ENCODE results near the gene PROC.
"Not testable (repeated sequence)": the region's sequence is repeated elsewhere in the genome, so short reads cannot be mapped to it uniquely, and the experiment has no call there.

The PROC gene

DNA sequence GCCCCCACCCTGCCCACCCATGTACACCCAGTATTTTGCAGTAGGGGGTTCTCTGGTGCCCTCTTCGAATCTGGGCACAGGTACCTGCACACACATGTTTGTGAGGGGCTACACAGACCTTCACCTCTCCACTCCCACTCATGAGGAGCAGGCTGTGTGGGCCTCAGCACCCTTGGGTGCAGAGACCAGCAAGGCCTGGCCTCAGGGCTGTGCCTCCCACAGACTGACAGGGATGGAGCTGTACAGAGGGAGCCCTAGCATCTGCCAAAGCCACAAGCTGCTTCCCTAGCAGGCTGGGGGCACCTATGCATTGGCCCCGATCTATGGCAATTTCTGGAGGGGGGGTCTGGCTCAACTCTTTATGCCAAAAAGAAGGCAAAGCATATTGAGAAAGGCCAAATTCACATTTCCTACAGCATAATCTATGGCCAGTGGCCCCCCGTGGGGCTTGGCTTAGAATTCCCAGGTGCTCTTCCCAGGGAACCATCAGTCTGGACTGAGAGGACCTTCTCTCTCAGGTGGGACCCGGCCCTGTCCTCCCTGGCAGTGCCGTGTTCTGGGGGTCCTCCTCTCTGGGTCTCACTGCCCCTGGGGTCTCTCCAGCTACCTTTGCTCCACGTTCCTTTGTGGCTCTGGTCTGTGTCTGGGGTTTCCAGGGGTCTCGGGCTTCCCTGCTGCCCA, 9.3 kb downstream of the PROC start:
- DNase-seq (ENCODE audit: low read depth in 2 of 2), result no peak

DNA sequence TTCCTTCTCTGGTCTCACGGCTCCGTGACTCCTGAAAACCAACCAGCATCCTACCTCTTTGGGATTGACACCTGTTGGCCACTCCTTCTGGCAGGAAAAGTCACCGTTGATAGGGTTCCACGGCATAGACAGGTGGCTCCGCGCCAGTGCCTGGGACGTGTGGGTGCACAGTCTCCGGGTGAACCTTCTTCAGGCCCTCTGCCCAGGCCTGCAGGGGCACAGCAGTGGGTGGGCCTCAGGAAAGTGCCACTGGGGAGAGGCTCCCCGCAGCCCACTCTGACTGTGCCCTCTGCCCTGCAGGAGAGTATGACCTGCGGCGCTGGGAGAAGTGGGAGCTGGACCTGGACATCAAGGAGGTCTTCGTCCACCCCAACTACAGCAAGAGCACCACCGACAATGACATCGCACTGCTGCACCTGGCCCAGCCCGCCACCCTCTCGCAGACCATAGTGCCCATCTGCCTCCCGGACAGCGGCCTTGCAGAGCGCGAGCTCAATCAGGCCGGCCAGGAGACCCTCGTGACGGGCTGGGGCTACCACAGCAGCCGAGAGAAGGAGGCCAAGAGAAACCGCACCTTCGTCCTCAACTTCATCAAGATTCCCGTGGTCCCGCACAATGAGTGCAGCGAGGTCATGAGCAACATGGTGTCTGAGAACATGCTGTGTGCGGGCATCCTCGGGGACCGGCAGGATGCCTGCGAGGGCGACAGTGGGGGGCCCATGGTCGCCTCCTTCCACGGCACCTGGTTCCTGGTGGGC, 10.0 kb downstream of the PROC start:
- DNase-seq (ENCODE audit: low read depth in 2 of 2), result no peak

DNA sequence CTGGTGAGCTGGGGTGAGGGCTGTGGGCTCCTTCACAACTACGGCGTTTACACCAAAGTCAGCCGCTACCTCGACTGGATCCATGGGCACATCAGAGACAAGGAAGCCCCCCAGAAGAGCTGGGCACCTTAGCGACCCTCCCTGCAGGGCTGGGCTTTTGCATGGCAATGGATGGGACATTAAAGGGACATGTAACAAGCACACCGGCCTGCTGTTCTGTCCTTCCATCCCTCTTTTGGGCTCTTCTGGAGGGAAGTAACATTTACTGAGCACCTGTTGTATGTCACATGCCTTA, 10.5 kb downstream of the PROC start:
- DNase-seq (ENCODE audit: low read depth in 2 of 2), result no peak

DNA sequence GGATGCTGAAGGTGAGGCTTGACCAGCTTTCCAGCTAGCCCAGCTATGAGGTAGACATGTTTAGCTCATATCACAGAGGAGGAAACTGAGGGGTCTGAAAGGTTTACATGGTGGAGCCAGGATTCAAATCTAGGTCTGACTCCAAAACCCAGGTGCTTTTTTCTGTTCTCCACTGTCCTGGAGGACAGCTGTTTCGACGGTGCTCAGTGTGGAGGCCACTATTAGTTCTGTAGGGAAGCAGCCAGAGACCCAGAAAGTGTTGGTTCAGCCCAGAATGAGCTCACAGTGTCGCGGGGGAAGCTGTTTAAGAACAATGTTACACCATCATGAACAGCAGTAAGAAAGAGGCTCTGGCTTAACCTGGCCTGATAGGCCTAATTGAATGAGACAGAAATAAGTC, 11.1 kb downstream of the PROC start:
- no peak for DNase-seq (ENCODE audit: low read depth in 2 of 2)

DNA sequence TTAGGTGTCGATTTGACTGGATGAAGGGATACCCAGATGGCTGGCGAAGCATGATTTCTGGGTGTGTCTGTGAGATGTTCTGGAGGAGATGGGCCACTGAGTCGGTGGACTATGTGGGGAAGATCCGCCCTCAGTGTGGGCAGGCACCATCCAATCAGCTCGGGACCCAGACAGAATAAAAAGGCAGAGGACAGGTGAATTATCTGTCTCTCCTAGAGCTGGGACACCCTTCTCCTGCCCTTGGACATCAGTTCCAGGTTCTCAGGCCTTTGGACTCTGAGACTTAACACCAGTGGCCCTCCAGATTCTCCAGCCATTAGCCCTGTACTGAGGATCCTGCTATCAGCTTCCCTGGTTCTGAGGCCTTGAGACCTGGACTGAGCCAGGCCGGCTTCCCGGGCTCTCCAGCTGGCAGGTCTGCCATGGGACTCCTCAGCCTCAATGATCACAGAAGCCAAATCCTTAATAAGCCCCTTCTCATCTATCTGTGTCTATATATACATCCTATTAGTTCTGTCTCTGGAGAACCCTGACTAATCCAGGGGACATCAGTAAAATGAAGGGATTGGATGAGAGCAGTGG, 11.7 kb downstream of the PROC start:
- DNase-seq (ENCODE audit: low read depth in 2 of 2), result no peak

DNA sequence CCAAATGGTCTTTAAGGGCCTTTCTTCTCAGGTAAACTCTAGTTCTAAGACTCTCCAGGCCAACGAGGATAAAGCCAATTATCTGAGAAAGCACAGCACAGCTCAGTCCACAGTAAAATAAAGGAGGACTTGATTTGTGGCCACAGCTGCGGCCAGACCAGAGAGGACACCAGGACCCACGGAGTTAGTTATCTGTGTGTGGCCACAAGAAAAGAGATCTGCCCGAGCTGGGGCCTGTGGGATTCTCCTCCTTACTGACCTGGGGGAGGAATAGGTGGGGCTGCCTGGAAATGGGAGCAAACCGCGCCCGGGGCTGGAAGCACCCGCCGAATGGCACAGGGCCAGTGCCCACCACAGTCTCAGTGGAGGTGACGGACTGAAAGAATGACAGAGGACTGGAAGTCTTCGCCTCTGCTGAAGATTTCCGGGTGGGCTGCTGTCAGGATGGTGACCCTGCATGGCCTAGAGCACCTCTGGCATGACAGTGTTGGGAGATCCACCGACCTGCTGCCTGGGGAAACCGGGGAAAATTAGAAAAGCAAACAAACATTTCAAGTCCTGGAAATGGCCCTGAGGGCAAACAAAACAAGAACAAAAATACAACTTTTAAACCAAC, 13.3 kb downstream of the PROC start:
- DNase-seq (ENCODE audit: low read depth in 2 of 2), result no peak

DNA sequence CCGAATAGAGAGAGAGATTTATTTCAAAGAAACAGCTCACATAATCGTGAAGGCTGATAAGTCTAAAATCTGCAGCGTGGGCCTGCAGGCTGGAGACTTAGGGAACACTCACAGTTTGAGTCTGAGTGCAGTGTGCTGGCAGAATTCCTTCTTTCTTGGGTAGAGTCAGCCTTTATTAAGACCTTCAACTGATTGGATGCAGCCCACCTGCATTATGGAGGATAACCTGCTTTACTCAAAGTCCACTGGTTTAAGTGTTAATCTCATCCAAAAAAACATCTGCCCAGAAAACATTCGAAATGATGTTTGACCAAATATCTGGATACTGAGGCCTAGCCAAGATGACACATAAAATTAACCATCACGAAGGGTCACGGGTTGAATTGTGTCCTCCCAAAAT, 16.3 kb downstream of the PROC start:
- no peak for DNase-seq (ENCODE audit: low read depth in 2 of 2)

DNA sequence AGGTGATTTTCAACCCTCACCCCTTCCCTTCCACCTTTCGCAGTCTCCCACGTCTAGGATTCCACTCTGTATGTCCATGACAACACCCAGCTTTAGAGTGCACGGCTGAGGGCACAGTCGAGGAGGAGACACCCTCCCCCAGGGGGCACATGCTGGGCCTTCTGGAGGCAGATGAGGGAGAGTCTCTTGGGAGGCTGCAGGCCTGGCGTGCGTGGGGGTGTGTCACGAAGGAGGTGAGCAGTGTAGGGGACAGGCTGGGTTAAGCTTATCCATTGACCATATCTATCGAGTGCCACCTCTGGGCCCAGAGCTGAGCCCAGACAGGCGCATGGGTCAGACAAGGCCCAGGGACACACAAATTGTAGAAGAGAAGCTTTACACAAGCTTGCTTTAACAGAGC, 18.8 kb downstream of the PROC start:
- no peak for DNase-seq (ENCODE audit: low read depth in 2 of 2)

DNA sequence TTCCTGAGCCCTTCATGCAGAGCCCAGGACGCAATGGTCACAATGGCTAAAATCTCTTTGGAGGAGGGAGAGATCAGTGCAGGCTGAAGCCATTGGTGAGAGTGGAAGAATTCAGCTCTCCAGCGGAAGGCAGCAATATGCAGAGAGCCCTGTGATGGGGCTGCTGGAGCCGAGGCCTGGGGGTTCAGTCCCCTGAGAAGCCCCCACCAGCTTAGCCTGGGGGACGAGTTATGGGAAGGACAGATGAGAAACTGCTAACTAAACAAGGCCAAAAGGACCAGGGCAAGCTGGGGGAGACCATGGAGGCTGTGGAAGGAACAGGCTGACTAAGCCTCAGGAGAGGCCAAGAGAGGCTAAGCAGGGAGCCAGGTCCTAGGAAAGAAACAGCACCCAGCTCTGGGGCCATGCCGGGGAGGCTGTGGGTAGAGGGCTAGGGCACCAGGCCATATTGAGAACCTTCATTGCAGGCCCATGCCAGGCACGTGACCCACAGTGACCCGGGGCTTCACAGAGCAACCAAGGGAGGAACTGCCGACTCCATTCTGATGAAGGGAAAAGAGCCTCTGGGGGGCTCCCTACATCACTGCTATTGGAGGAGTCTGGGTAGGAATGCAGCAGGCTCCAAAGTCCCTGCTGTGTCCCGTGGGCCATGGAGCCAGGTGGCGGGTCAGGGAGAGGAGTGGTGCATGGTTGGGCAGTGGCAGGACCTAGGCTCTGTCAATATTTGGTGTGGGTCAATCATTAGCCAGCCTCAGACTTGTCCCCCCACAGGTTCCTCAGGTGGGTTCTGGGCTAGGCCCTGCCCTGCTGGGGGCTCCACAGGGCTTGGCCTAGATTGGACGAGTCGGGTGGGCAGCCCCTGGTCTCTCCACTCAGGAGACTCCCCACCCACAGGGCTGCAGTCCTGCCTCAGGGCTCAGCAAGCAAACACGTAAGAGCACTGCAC, 19.8 kb downstream of the PROC start:
- no peak for DNase-seq (ENCODE audit: low read depth in 2 of 2)

DNA sequence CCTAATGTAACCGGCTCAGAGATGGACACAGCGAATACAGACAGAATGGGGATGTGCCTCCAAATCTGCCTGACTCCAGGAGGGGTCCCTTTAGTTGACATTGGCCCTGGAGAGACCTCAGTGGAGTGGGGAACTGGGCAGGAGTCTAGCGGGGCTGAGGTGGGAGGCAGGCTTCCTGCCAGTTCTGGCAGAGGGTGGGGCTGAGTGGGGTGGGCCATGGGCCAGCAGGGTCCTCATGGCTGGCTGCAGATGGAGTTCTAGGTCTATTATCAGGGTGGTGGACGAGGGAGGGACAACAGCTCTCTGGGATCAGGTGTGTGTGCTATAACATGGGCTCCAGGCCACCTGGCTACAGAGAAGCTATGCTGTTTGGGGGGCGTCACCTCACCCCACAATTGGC, 21.1 kb downstream of the PROC start:
- no peak for DNase-seq (ENCODE audit: low read depth in 2 of 2)

DNA sequence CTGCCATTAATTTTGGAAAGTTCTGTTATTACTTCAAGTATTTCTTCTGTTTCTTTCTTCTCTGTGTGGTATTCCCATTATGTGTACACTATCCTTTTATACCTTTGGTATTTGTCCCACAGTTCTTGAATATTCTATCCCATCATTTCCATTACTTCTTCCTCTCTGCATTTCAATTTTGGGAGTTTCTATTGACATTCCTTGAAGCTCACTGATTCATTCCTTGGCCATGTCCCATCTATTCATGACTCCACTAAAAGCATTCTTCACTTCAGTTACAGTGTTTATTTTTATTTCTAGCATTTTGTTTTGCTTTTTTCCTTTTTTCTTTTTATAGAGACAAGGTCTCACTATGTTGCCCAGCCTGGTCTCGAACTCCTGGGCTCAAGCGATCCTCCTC, 30.3 kb downstream of the PROC start:
- no peak for DNase-seq (ENCODE audit: low read depth in 2 of 2)

DNA sequence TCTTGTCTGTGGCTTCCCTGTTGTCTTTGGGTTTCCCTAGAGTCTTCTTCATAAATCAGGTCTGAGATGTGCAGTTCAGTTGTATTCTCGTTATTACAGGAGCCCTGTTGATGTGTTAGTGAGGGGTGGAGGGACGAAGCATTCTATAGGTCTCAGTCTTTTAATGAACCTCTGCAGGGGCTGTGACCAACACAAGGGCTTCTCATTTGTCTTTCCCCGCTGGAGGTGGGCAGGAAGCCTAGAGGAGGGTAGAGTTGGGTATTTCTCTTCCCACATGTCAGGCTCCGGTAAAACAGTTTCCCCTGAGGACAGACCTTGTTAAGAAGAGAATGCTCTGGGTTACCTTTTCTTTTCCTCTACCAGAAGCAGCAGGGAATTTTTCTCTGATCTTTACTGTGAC, 31.2 kb downstream of the PROC start:
- no peak for DNase-seq (ENCODE audit: low read depth in 2 of 2)

DNA sequence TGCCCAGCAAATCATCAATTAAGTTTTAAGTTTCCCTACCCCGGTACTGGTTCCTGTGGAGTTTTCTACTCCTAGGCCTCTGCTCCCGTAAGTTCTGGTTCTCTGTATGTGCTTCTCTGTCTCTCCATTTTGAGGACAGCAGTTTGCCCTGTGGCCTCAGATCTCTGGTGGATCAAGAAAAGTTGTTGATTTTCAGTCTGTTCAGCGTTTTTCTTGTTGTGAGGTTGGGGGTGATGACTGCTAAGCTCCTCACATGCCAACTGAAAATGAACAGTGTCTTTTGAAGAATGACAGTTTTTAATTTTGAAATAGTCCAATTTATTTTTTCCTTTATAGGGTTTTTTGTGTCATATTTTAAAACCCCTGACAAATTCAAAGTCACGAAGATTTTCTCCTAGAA, 31.7 kb downstream of the PROC start:
- no peak for DNase-seq (ENCODE audit: low read depth in 2 of 2)

DNA sequence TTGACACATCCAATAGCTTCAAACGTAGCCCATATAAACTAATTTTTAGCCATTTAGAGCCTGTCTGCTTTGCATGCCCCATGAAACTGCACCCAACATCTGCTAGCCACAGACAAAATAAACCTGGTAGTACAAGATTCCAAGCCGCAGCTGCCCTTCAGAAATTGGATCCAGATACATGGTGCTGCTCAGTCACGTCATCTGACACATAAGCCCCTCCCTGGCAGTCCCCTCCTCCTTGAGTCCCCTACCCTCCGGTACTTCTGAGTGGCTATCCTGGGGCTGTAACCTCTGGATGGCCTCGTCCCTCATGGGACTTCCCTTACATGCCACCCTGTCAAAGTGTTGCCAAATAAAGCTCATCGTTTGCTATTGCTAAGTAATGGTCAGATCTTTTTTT, 33.8 kb downstream of the PROC start:
- no peak for DNase-seq (ENCODE audit: low read depth in 2 of 2)

DNA sequence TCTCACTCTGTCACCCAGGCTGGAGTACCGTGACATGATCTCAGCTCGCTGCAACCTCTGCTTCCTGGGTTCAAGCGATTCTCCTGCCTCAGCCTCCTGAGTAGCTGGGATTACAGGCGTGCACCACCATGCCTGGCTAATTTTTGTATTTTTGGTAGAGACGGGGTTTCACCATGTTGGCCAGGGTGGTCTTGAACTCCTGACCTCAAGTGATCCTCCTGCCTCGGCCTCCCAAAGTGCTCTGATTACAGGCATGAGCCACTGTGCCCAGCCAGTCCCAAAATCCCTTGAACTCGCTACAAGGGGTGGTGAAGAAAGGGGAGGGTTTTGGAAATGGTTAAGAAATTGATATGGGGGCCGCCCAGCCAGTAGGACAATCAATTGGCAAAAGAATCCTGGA, 34.2 kb downstream of the PROC start:
- DNase-seq (ENCODE audit: low read depth in 2 of 2), result not testable (repeated sequence)

DNA sequence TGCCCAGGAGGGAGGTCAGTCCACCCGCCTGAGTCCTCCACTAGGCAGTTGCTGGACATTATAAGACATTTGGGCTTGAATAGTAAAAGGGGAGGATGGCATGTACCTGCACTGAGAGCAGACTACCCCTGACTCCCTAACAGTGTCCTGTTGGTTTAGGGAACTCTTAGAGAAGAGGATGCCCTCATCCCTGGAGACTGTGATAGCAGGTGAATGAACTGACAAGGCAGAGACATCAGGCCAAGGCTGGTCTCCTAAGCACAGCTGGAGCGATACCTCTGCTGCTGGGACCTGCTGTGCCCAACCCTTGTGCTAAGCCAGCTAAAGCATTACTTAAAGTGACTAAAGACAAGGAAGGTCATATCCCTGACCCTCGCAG, 34.8 kb downstream of the PROC start:
- no peak for DNase-seq (ENCODE audit: low read depth in 2 of 2)

DNA sequence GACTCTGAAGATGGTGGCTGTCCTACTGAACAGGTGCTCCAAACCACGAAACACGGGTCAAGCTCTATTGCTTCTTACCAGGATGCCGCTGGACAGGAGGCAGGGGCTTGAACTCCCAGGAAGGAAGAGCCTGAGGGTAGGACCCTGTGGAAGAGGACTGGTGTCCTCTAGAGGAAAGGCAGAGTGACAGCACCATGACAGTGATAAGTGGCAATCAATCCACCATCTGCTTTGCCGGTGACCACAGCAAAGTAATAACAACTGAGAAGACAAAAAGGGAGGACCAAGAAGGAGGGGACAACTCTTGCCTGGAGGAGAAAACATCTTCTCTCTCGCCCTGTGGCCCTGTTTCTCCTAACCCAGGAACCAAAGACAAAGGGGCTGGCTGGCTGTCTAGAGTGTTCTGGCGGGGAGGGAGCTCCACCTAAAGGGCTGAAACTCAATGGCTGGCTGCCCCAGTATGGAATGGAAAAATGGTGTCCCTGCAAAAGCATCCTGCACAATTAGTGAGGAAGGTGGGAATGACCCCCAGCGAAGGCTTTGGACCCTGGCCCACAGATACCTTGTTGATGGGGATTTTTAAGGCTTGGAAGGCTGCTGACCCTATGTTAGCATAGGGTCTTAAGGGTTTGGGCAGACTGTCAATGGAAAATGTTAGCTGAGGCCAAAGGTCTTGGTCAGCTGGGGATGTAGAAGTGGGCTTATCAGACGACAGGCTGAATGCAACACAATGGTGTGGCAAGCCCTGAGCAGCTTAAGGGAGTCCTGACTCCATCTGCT, 35.4 kb downstream of the PROC start:
- DNase-seq (ENCODE audit: low read depth in 2 of 2), result no peak

DNA sequence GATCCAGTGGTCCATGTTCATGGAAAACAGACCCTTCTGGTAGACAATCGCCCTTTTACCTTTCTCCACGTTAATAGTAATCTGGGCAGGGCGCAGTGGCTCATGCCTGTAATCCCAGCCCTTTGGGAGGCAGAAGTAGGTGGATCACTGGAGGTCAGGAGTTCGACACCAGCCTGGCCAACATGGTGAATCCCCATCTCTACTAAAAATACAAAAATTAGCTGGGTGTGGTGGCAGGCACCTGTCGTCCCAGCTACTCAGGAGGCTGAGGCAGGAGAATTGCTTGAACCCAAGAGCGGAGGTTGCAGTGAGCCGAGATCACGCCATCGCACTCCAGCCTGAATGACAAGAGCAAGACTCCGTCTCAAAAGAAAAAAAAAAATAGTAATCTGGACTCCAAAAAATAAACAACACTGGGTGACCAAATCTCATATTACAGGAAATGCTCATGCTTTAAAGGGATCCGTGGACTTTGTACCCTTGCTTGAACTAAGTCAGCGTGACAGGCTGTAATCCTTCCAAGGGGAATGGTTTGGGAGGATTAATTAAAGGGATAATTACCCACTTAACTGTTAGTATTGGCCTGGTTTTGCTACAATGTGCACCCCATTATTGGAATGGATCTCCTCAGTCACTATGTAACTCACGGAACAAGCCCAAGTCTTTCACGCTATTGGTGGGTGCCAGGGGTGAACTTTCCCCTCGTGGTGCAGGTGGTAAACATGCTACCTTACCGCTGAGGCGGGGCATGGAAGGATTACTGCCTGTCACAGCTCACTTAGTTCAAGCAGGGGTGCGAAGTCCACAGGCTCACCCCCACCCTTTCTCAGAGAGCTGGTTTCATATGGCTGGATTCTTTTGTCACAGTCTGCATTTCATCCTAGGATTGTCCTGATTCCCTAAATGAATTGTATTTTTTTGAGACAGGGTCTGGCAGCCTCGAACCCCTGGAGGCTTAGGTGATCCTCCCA, 36.7 kb downstream of the PROC start:
- no peak for DNase-seq (ENCODE audit: low read depth in 2 of 2)

DNA sequence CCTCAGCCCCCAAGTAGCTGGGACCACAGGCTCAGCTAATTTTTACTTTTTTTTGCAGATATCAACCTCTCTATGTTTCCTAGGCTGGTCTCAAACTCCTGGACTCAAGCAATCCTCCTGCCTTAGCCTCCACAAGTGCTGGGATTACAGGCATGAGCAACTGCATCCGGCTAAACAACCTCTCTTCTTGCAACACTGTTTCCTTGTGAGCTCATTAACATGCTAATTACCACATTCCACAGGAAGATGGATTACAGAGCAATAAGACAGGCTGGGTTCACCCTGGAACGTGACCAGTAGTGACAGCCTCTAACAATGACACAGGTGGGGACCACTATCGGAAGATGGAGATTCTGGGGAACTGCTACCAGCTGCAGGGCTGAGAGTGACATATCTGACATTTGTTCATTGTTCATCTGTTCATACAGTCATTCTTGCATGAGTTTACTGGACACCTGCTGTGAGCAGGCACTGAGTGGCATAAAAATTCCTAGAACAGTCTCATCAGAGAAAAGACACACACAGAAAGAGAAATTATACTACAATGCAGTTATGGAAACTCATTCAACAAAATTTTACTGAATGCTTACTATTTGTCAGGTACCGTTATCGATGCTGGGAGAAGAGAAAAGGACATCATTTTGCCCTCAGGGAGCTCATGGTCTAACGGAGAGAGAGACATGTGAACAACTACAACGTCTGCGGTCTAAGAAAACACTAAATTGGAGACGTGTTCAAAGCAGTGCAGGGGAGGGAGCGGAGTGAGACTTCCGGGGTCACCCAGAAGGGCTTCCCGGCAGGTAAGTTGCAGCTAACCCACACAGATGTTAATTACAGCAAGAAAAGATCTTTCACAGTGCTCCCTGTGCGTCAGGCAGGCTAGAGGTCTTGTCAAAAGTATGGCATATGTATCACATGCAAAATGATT, 37.6 kb downstream of the PROC start:
- DNase-seq (ENCODE audit: low read depth in 2 of 2), result no peak

All from fibroblast of skin of left quadriceps (primary cell).